DND-41 (cell line): ENCODE results near the gene HOGA1.

Experiments
- EZH2 ChIP-seq: IDR thresholded peaks from 3 replicates; pipeline ENCODE4 v1.6.1; 2012; ENCODE audit warnings: borderline replicate concordance, low read depth, mild to moderate bottlenecking, moderate library complexity, low read length, inconsistent platforms; ENCODE audit not compliant: severe bottlenecking
- TF ChIP-seq, protein P1 (sequence below): IDR thresholded peaks from 2 replicates; pipeline ENCODE4 v1.5.1; 2012; ENCODE audit warnings: borderline replicate concordance, low read length, moderate library complexity, mild to moderate bottlenecking; ENCODE audit not compliant: poor library complexity, severe bottlenecking; ENCODE audit errors: extremely low read depth

GRCh38 chr10:97548828-97549455 lies 35.2 kb upstream of the HOGA1 start:
- TF ChIP-seq, protein P1, sequence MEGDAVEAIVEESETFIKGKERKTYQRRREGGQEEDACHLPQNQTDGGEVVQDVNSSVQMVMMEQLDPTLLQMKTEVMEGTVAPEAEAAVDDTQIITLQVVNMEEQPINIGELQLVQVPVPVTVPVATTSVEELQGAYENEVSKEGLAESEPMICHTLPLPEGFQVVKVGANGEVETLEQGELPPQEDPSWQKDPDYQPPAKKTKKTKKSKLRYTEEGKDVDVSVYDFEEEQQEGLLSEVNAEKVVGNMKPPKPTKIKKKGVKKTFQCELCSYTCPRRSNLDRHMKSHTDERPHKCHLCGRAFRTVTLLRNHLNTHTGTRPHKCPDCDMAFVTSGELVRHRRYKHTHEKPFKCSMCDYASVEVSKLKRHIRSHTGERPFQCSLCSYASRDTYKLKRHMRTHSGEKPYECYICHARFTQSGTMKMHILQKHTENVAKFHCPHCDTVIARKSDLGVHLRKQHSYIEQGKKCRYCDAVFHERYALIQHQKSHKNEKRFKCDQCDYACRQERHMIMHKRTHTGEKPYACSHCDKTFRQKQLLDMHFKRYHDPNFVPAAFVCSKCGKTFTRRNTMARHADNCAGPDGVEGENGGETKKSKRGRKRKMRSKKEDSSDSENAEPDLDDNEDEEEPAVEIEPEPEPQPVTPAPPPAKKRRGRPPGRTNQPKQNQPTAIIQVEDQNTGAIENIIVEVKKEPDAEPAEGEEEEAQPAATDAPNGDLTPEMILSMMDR = no peak
- no peak for TF ChIP-seq EZH2
